ENCODE results near the gene RNF43. TPM values are rescaled to one million over a fixed set of nuclear protein-coding genes. Genes with fewer than 3 reads are reported as not detected.

The RNF43 gene
- total RNA-seq, 6 donors from 2014 or later: 8.5 to 22.0 (median 13.0) TPM

GRCh38 chr17:58382872-58383242 is 34.5 kb downstream of the RNF43 start:
- H3K27me3 ChIP-seq: no peaks in the 10 kb centered on the region
- no peak overlapping the region for H3K4me3 ChIP-seq
- peaks cover 3 to 29% (median 20%) of the 10 kb centered on the region in 4 donors for H3K4me1 ChIP-seq
- no peaks in the 10 kb centered on the region for H3K36me3 ChIP-seq
- DNase-seq (no peak), ATAC-seq (ENCODE audit: low FRiP score in 2 of 2) (no peak)
- H3K27ac ChIP-seq: peak overlapping the region in 1 of 4 donors; percentile 30
- no peaks in the 10 kb centered on the region for H3K9me3 ChIP-seq
- 73 to 74% methylated on average over 1 of the region's 1 CpG for WGBS, 2 donors
- TF ChIP-seq EP300 (IDR thresholded peaks at IDR 0.05): no peak
- no peak for TF ChIP-seq POLR2AphosphoS5 (IDR thresholded peaks at IDR 0.05)
- TF ChIP-seq, protein P1, sequence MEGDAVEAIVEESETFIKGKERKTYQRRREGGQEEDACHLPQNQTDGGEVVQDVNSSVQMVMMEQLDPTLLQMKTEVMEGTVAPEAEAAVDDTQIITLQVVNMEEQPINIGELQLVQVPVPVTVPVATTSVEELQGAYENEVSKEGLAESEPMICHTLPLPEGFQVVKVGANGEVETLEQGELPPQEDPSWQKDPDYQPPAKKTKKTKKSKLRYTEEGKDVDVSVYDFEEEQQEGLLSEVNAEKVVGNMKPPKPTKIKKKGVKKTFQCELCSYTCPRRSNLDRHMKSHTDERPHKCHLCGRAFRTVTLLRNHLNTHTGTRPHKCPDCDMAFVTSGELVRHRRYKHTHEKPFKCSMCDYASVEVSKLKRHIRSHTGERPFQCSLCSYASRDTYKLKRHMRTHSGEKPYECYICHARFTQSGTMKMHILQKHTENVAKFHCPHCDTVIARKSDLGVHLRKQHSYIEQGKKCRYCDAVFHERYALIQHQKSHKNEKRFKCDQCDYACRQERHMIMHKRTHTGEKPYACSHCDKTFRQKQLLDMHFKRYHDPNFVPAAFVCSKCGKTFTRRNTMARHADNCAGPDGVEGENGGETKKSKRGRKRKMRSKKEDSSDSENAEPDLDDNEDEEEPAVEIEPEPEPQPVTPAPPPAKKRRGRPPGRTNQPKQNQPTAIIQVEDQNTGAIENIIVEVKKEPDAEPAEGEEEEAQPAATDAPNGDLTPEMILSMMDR (IDR thresholded peaks at IDR 0.05): no peak

- H3K27ac ChIP-seq: peak overlapping the region in 1 of 4 donors; percentile 30
- 29 to 30% methylated on average over 4 of the region's 4 CpGs for WGBS, 2 donors
- DNase-seq: no peak
- H3K9me3 ChIP-seq: no peaks in the 10 kb centered on the region
- no peak overlapping the region for H3K4me3 ChIP-seq
- TF ChIP-seq POLR2AphosphoS5 (IDR thresholded peaks at IDR 0.05): no peak
- TF ChIP-seq, protein P1 (IDR thresholded peaks at IDR 0.05): no peak
- TF ChIP-seq EP300 (IDR thresholded peaks at IDR 0.05): no peak
- TF ChIP-seq POLR2A (IDR thresholded peaks at IDR 0.05): no peak
- H3K4me1 ChIP-seq: peaks cover 3 to 31% (median 21%) of the 10 kb centered on the region in 4 donors
- no peaks in the 10 kb centered on the region for H3K36me3 ChIP-seq
- no peaks in the 10 kb centered on the region for H3K27me3 ChIP-seq
- no peak for ATAC-seq (ENCODE audit: low FRiP score in 2 of 2)
These were observed 35.0 kb downstream of the RNF43 start for GRCh38 chr17:58382108-58382871.

DNA sequence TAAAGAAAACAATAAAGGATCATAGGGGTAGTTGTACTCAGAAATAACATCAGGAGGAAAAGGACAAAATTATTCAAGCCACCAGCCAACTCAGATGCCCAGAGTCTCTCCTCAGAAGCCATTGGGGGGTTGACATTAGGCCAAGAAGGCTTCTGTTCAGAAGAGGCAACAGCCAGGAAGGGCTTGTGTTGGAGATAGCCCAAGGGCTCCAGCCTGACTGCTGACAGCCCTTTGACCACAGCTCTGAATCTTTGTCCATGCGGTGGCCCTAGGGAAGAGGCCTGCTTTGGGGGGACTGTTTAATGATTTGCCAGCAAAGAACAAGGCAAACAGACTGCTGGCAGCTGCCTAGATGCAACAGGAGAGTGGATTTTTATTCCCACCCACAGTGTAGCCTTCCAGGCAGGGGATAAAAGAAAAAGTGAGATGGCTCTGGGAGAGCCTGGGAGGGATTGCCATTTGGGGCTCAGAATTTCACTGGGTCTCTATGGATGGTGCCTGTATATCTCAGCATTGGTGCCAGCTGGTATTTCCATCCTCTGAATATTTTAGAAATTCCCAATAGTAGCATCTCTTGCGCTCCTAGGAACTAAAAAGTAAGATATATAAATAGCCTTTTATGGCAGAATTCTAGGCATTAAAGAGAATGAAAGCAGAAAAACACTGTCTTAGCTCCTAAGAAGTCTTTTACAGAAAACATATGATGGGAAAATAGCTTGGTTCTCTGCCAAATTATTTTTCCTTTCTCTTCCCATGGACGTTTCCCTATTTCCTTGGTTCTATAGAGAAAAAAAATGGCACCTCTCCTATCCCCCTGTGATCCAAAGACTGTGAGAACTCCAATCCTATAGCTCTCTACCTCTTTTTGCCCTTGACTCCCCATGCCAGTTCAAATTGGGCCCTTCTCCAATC is 36.0 kb downstream of the RNF43 start:
- no peak for DNase-seq
- ATAC-seq (ENCODE audit: low FRiP score in 2 of 2): no peak
- Histone ChIP-seq H3K27me3 (no peaks in the 10 kb centered on the region), H3K36me3 (no peaks in the 10 kb centered on the region), H3K4me1 (peaks cover 3 to 40% (median 29%) of the 10 kb centered on the region in 4 donors), H3K9me3 (no peaks in the 10 kb centered on the region), H3K4me3 (no peak overlapping the region), H3K27ac (peak overlapping the region in 2 of 4 donors; percentile 43 to 67)
- 40 to 56% methylated on average over 3 of the region's 3 CpGs for WGBS, 2 donors
- TF ChIP-seq, protein P1 (IDR thresholded peaks at IDR 0.05): no peak
- no peak for TF ChIP-seq POLR2AphosphoS5 (IDR thresholded peaks at IDR 0.05)
- no peak for TF ChIP-seq EP300 (IDR thresholded peaks at IDR 0.05)
- no peak for TF ChIP-seq POLR2A (IDR thresholded peaks at IDR 0.05)

GRCh38 chr17:58380207-58381123 is 36.9 kb downstream of the RNF43 start:
- Histone ChIP-seq H3K27me3 (no peaks in the 10 kb centered on the region), H3K27ac (peak overlapping the region; percentile 2 to 67 (median 30)), H3K36me3 (no peaks in the 10 kb centered on the region), H3K4me1 (peaks cover 3 to 41% (median 34%) of the 10 kb centered on the region in 4 donors), H3K9me3 (no peaks in the 10 kb centered on the region), H3K4me3 (no peak overlapping the region)
- TF ChIP-seq, protein P1 (IDR thresholded peaks at IDR 0.05): no peak
- no peak for TF ChIP-seq POLR2A (IDR thresholded peaks at IDR 0.05)
- no peak for TF ChIP-seq EP300 (IDR thresholded peaks at IDR 0.05)
- TF ChIP-seq POLR2AphosphoS5 (IDR thresholded peaks at IDR 0.05): no peak
- WGBS, 2 donors: 62 to 83% methylated on average over 5 of the region's 5 CpGs
- ATAC-seq (ENCODE audit: low FRiP score in 2 of 2) (no peak), DNase-seq (no peak)

Measured in upper lobe of left lung (tissue), 6 donors.